Activated CD8-positive, alpha-beta memory T cell treated with anti-CD3 and anti-CD28 coated beads, Interleukin-2, amount 50 U/mL, for 24 hours (primary cell): ENCODE results near the gene SORCS2.

Experiments used
- DNase-seq: peaks from one replicate; pipeline ENCODE4 v3.0.0-alpha.2; 2020; ENCODE audit errors: extremely low read depth

SORCS2 gene

GRCh38 chr4:7507381-7507780 is 315.0 kb downstream of the SORCS2 start:
- DNase-seq: no peak

GRCh38 chr4:7510066-7510465 is 317.7 kb downstream of the SORCS2 start:
- no peak for DNase-seq

DNA sequence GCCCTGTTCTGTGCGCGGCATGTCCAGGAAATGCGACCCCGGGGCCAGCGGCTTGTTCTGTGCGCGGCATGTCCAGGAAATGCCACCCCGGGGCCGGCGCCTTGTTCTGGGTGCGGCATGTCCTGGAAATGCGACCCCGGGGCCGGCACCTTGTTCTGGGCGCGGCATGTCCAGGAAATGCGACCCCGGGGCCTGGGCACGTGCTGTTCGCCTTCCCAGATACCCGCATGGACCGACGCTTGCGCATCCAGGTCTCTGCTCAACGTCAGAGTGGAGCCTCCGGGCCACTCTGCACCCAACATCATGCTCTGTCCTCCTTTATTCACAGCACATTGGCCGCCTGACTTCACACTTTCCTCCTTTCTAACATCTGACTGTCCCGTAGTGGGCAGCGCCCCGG is 318.2 kb downstream of the SORCS2 start:
- DNase-seq: no peak

DNA sequence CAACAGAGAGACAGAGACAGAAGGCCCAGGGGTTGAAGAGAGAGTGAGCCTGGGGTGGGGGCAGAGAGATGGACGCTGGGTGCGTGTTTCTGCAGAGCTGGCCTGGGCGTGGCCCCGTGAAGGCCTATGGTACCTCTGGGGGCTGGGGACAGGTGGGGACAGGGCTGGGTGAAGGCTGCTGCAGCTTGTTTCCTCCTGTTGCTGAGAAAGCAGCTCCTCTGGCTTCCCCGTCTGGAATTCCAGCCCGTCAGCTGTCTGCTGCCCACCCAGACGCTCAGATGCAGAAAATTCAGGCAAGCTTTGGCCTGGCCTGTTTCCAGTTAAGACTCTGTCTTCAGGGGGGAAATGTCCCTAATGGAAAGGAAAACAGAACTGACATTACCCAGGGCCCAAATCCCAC is 319.2 kb downstream of the SORCS2 start:
- no peak for DNase-seq

- no peak for DNase-seq
Observed at GRCh38 chr4:7512428-7512827, 320.1 kb downstream of the SORCS2 start.

DNA sequence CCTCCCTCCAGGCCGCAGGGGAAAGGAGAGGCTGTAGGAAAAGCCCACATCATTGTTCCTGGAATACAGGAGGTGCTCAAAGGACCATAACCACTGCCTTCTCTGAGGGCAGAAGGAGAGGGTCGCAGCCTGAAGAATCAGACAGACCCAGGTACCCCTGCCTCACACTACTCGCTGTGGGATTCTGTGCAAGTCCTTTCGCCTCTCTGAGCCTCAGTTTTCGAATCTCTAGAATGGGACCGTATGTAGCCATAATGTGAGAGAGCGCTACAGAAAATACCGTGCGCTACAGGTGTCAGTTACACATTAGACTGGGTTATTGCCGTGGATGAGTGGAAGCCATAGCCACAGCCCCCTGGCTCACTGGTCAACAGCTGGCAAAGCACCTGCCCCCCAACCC is 320.6 kb downstream of the SORCS2 start:
- DNase-seq: no peak

DNA sequence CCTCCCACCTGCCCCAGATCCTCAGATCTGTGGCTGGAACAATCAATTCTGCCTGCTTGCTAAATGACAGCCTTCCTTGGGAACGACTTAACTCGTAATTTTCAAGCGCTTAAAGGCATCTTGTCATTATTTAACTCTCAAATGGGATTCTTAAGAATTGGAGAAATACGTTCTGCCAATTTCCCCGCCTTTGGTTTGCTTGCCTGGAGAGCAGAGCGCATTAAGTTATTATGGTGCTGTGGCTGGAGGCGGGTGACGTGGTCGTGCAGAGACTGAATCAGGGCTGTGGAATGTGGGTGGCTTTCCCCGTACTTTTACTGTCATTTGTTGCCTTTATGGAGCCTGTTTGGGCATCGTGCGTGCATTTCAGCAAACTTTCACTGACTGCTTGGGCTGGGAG is 321.3 kb downstream of the SORCS2 start:
- DNase-seq: no peak

DNA sequence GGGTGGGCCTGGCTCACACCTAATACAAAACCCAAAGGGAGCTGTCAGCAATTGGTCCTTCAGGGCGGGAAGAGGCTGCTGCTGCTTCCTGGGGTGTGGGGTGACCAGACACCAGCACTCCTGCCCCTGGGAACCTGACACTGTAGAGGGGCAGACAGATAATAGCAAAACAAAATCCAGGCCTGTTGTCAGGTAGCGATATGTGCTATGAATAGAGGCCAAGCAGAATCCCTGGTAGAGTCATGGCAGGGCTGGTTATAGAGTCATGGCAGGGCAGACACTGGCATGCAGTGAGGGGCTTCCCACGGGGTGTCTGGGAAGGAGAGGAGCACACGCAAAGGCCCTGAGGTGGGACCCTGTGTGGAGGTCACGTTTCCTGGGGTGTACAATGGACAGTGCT is 321.9 kb downstream of the SORCS2 start:
- DNase-seq: no peak

- no peak for DNase-seq
Observed at GRCh38 chr4:7514789-7515188, 322.5 kb downstream of the SORCS2 start.

DNA sequence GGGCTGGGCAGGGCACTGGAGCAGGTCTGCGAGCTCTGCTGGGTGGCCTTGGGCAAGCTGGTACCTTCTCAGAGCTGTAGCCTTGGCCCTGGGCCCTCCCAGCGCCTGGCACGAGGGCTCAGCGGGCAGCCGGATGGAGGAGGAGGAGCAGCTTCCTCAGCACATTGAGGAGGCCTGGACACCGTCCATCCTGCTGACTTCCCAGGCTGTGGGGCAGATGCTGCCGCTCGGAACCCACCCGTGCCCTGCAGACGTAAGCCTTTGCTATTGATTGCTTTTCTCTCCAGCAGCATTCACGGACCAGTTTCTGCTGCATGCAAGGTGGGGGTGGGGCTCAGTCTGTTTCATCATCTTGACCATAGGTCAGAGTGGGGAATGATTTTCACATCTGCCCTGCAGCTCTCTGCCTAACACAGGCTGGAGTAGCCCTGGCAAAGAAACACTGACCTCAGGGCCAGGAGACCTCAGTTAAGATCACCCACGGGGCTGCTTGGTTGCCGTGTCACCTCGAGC is 323.1 kb downstream of the SORCS2 start:
- DNase-seq: no peak

GRCh38 chr4:7516096-7516772 is 323.9 kb downstream of the SORCS2 start:
- no peak for DNase-seq

- no peak for DNase-seq
Observed at GRCh38 chr4:7516773-7517144, 324.4 kb downstream of the SORCS2 start.

- DNase-seq: no peak
Observed at GRCh38 chr4:7518871-7519637, 326.7 kb downstream of the SORCS2 start.

- no peak for DNase-seq
Observed at GRCh38 chr4:7519638-7520376, 327.5 kb downstream of the SORCS2 start.

- DNase-seq: no peak
Observed at GRCh38 chr4:7521666-7522065, 329.3 kb downstream of the SORCS2 start.

GRCh38 chr4:7522452-7523220 is 330.3 kb downstream of the SORCS2 start:
- DNase-seq: no peak

- no peak for DNase-seq
Observed at GRCh38 chr4:7523526-7523925, 331.2 kb downstream of the SORCS2 start.

DNA sequence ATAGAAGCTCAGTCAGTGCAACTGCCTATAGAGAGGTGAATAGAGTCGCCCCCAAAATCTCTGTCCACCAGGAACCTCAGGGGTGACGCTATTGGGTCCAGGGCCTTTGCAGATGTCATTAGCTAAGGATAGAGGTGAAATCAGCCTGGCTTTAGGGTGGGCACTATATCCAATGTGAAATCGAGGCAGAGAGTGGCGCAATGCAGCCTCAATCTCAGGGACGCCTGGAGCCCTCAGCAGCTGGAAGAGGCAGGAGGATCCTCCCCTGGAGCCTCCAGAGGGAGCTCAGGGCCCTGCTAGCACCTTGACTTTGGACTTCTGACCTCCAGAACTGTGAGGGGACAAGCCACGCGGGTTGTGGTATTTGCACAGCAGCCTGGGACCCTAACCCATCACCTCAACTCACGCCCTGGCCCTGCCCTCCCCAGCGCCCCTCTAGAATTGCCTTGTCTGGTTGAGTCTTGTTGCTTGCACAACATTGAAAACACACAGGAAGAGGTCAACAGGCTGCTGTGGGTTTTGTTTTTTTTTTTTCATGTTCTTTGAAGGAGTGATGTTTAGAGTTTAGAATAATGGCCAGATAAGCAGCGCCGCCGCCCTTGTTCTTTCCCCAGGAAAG is 331.8 kb downstream of the SORCS2 start:
- DNase-seq: no peak

DNA sequence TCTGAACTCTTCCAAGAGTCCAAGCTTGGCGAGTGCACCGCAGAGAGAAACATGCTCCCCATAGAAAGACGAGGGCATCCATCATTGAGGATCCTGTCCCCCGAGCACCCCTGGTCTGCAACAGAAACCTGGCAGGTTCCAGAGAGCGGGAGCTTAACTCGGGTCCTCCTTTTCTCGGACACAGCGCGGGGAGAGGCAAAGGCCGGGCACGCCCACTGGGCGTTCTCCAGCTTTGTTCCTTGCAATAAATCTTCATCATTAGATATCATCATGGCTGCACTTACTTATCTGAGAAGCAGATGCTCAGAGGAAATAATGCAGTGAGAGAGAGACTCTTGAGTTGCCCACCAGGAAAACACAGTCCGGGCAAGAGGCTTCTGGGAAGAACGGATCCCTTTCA is 332.5 kb downstream of the SORCS2 start:
- DNase-seq: no peak

DNA sequence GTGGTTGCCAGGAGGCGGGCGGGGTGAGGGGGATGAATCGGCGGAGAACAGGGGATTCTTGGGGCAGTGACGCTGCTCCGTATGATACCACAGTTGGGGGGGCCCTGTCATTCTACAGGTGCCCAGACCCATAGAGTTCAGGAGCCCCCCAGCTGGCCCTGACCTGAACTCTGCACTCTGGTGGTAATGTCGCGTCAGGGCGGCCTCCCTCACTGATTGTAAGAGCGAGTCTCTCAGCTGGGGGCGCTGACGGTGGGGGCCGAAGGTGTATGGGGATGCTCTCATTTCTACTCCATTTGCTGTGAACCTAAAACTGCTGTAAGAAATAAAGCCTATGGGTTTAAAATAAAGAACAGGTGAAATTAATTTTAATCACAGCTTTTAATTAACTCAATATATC is 334.2 kb downstream of the SORCS2 start:
- DNase-seq: no peak

DNA sequence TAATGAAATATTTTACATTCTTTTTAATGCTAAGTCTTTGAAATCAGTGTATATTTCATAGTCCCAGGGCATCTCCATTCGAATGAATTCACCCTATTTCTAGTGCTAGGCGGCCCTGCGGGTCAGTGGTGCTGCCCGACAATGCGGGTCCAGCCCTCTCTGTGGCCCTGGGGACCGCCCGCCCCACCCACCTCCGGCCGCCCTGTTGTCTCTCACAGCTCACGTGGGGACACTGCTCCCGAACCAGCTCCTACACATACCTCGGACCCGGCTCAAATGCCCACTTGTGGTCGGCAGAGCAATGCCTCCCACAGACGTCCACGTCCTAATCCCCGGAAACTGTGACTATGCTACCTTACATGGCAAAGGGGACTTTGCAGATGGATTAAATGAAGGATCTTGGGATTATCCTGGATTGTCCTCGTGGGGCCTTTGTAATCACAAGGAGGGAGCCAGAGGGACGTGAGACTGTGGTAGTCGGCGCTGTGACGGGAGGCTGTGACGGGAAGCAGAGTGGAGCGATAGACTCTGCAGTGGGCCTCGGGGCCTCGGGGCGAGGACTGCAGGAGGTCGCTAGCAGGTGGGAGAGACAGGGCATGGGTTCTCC is 334.7 kb downstream of the SORCS2 start:
- DNase-seq: no peak
